Activated CD4-positive, alpha-beta T cell treated with anti-CD3 and anti-CD28 coated beads for 4 hours (primary cell): ENCODE data around the gene TSPAN33.
"Not testable (repeated sequence)": the region's sequence is repeated elsewhere in the genome, so short reads cannot be mapped to it uniquely, and the experiment has no call there.

Experiments used
- DNase-seq, 2 donors: peaks; one replicate each; pipeline ENCODE4 v3.0.0-alpha.2; 2020

Gene TSPAN33

DNA sequence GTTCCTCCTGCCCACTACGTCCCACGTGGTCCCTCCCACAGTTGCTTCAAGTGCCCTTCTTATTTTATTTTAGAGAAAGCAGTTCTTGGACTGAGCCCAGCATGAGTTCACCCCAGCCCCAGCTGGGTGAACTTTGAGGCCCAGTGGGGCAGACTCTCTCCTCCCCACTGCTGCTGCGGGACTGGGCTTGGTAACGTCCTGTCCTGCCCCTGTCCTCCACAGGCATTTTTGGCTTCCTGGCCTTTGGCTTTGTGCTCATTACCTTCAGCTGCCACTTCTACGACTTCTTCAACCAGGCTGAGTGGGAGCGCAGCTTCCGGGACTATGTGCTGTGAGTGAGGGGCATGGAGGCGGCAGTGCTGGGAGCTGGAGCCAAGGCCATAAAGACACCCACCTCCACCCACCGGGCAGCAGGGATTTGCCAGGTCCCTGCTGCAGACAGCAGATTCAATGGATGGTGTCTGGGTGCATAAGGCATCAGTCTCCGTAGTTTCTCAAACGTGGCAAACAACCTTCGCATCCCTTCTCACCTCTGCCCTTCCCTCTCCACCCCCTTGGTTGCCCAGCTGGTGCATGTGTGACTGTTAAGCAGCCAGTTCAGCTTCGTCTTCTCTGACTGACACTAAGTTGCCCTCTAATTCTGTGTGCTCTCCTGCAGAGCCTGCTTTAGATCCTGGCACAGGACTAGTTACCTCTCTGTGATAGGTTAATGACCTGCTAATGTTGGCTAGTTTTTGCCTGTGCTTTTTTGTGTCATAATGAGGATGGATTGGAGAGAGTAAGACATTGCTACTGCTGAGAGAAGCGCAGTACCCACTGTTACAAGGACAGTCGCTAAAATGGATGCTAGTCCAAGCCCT, 64.8 kb downstream of the TSPAN33 start:
- DNase-seq = no peak

DNA sequence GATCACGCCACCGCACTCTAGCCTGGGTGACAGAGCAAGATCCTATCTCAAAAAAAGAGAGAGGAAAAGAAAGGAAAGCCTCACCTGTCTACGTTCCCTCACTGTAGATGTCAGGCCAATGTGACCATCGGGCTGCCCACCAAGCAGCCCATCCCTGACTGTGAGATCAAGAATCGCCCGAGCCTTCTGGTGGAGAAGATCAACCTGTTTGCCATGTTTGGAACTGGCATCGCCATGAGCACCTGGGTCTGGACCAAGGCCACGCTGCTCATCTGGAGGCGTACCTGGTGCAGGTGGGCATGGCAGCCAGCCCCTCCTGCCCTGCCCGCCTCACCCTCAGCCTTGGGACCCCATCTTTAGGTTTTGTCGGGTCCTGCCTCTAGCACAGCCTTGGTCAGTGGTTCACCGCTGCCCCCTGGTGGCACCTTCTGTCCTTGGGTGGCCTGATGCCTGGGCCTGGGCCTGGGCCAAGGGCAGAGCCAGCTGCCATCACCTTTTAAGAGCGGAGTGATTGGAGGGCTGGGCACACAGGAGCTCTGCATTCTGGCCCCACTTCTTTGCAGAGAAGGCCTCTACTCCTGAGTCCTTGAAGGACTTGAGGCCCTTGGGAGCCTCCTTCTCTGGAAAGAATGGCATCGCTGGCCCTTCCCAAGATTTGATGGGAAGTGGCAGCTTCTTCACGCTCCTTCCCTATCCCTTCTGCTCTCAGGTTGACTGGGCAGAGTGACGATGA, 65.9 kb downstream of the TSPAN33 start:
- peak; percentile 42 to 57 for DNase-seq

DNA sequence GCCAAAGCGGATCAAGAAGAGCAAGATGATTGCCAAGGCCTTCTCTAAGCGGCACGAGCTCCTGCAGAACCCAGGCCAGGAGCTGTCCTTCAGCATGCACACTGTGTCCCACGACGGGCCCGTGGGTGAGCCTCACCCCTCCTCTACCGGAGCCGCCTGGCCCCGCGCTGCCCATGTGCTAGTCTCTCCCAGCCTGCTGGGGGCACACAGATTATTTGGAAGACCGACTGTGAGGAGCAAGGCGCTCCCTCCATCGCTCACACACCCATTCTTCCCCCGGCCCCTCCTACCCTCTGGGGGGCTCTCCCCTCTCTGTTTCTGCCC, 66.4 kb downstream of the TSPAN33 start:
- DNase-seq = no peak

DNA sequence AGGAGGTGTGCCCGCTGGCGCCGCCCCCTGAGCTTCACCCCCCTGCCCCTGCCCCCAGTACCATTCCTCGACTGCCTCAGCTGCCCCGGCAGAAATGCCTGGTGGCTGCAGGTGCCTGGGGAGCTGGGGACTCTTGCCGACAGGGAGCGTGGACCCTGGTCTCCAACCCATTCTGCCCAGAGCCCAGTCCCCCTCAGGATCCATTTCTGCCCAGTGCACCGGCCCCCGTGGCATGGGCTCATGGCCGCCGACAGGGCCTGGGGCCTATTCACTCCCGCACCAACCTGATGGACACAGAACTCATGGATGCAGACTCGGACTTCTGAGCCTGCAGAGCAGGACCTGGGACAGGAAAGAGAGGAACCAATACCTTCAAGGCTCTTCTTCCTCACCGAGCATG, 67.6 kb downstream of the TSPAN33 start:
- DNase-seq = no peak

DNA sequence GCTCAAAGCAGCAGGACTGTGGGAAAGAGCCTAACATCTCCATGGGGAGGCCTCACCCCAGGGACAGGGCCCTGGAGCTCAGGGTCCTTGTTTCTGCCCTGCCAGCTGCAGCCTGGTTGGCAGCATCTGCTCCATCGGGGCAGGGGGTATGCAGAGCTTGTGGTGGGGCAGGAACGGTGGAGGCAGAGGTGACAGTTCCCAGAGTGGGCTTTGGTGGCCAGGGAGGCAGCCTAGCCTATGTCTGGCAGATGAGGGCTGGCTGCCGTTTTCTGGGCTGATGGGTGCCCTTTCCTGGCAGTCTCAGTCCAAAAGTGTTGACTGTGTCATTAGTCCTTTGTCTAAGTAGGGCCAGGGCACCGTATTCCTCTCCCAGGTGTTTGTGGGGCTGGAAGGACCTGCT, 68.1 kb downstream of the TSPAN33 start:
- DNase-seq = no peak

DNA sequence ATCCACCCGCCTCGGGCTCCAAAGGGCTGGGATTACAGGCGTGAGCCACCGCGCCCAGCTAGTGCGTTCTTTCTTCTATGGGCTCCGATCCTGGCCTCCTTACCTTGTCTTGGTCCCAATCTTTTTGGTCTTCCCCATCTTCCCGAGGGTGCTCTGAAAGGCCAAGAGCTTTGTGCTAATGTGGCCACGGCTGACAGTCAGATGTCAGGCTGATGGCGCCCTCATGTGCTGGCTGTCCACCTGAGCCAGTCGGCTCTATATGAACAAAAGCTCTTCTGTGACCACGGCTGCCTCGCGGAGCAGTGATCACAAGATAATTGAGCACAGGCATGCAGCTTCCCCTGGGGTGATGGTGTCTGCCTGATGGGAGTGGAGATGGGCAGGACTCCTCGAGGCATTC, 69.3 kb downstream of the TSPAN33 start:
- no peak for DNase-seq

DNA sequence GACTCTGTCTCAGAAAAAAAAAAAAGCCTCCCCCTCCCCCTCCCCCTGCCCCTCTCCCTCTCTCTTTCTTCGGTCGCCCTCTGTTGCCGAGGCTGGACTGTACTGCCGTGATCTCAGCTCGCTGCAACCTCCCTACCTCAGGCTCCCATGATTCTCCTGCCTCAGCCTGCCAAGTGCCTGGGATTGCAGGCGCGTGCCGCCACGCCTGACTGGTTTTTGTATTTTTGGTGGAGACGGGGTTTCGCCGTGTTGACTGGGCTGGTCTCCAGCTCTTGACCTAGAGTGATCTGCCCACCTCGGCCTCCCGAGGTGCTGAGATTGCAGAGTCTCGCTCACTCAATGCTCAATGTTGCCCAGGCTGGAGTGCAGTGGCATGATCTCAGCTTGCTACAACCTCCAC, 71.2 kb downstream of the TSPAN33 start:
- not testable (repeated sequence) for DNase-seq

DNA sequence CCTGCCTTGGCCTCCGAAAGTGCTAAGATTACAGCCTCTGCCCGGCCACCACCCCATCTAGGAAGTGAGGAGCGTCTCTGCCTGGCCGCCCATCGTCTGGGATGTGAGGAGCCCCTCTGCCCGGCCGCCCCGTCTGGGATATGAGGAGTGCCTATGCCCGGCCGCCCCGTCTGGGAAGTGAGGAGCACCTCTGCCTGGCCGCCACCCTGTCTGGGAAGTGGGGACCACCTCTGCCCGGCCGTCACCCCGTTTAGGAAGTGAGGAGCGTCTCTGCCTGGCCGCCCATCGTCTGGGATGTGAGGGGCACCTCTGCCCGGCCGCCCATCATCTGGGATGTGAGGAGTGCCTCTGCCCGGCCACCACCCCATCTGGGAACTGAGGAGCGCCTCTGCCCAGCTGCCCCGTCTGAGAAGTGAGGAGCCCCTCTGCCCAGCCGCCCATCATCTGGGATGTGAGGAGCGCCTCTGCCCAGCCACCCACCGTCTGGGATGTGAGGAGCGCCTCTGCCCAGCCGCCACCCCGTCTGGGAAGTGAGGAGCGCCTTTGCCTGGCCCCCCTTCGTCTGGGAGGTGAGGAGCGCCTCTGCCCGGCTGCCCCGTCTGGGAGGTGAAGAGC, 71.7 kb downstream of the TSPAN33 start:
- DNase-seq = not testable (repeated sequence)

DNA sequence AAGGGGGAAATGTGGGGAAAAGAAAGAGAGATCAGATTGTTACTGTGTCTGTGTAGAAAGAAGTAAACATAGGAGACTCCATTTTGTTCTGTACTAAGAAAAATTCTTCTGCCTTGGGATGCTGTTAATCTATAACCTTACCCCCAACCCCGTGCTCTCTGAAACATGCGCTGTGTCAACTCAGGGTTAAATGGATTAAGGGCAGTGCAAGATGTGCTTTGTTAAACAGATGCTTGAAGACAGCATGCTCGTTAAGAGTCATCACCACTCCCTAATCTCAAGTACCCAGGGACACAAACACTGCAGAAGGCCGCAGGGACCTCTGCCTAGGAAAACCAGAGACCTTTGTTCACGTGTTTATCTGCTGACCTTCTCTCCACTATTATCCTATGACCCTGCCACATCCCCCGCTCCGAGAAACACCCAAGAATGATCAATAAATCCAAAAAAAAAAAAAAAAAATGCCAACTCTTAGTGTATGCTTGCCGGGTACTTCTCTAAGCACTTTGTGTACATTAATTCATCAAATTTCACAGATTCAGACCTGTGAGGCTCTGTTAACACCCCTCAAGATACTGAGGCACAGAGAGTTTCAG, 72.4 kb downstream of the TSPAN33 start:
- DNase-seq = not testable (repeated sequence)

DNA sequence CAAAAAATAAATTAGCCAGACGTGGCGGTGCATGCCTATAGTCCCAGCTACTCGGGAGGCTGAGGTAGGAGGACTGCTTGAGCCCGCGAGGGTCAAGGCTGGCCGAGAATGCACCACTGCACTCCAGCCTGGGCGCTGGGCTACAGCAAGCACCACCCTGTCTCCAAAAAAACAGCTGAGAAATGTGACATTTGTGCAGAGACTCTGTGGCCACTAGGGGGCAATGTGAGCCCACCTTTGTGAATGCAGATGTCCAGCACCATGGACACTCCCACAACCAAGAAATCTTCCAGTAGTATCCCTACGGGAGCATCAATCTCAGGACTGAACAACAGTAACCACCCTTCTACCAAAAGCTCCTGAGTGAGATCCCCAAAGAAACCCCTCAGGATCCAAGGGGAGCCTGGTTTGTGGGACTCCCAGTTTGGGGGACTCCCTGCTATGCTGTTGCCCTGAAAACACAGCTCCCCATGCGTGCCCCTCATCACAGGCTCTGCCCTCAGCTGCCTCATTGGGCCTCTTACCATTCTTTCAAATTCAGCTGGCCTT, 74.1 kb downstream of the TSPAN33 start:
- peak; percentile 73 to 81 for DNase-seq

DNA sequence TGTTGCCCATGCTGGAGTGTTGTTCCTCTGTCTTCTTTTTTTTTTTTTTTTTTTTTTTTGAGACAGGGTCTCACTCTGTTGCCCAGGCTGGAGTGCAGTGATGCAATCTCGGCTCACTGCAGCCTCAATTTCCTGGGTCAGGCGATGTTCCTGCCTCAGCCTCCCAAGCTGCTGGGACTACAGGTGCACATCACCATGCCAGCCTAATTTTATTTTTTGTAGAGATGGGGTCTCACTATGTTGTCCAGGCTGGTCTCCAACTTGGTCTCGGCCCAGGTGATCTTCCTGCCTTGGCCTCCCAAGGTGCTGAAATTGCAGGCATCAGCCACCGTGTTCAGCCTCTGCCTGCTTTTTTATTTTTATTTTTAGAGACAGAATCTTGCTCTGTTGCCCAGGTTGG, 74.7 kb downstream of the TSPAN33 start:
- DNase-seq = not testable (repeated sequence)
